A549 (cell line): ENCODE results near the gene SPSB1. TPM values are rescaled to one million over a fixed set of nuclear protein-coding genes. Genes with fewer than 3 reads are reported as not detected.
A peak's percentile ranks its signal among the peaks of the same experiment; 100 is the strongest.
"Not testable (repeated sequence)": the region's sequence is repeated elsewhere in the genome, so short reads cannot be mapped to it uniquely, and the experiment has no call there.

ENCODE experiments used
- ATAC-seq, 2 experiments: fragments of 200-7000 bp in 1 of 2; fragments of >200 bp in 1 of 2; cut with Nextera tagmentation in 1 of 2; cut with Tn5 transposase in 1 of 2; 3 replicates each; pipeline versions ENCODE4 v1.8.0 to v1.9.1; 2018 to 2020; ENCODE audit warnings: mild to moderate bottlenecking in 1 of 2, moderate library complexity in 1 of 2
- CTCF ChIA-PET: fragments of 300-600 bp; sonication (Branson Sonifier 250); formaldehyde crosslinking; extraction: SDS; loops from one replicate; lab custom pipeline; 2021; ENCODE audit warnings: antibody characterized with exemption, inconsistent platforms; lab: Yijun Ruan, JAX
- POLR2A ChIA-PET: fragments of 350-600 bp; formaldehyde crosslinking; extraction: SDS; loops from one replicate; lab custom pipeline; 2021; ENCODE audit warnings: antibody characterized with exemption, inconsistent platforms; lab: Yijun Ruan, JAX
- DNase-seq, 2 experiments: peaks; one replicate each; pipeline versions ENCODE4 v3.0.0 to v3.0.0-alpha.2; 2011 to 2016; ENCODE audit warnings: low read depth in 1 of 2, low spot score in 1 of 2
- FAIRE-seq: peaks from 2 replicates; lab custom pipeline; 2011; peaks lifted over from hg19 to GRCh38; lab: Jason Lieb, UNC
- H3K27ac ChIP-seq, 2 experiments: fragments of >200 bp; sonication (Bioruptor Twin); formaldehyde crosslinking; 3 replicates each; pipeline ENCODE4 v1.5.1; 2016 to 2017
- H3K4me1 ChIP-seq: fragments of >200 bp; sonication (Bioruptor Twin); formaldehyde crosslinking; 3 replicates; pipeline ENCODE4 v1.6.1; 2016
- H3K4me2 ChIP-seq: fragments of >200 bp; sonication (Bioruptor Twin); formaldehyde crosslinking; 3 replicates; pipeline ENCODE4 v1.6.1; 2016
- H3K4me3 ChIP-seq: fragments of >200 bp; sonication (Bioruptor Twin); formaldehyde crosslinking; 3 replicates; pipeline ENCODE4 v1.5.1; 2016
- H3K9me3 ChIP-seq: fragments of >200 bp; sonication (Bioruptor Twin); formaldehyde crosslinking; 3 replicates; pipeline ENCODE4 v1.6.1; 2016
- CEBPB ChIP-seq, 2 experiments: fragments of >200 bp in 1 of 2; sonication (Bioruptor Twin) in 1 of 2; formaldehyde crosslinking in 1 of 2; IDR thresholded peaks; 2 replicates each; pipeline ENCODE4 v1.6.1; 2012 to 2016
- CHD4 ChIP-seq: fragments of 200-600 bp; sonication (generic); IDR thresholded peaks from 2 replicates; pipeline ENCODE4 v1.6.1; 2016; ENCODE audit warnings: antibody characterized with exemption, mild to moderate bottlenecking, borderline replicate concordance
- CTCF ChIP-seq: fragments of >200 bp; sonication (Bioruptor Twin); formaldehyde crosslinking; IDR thresholded peaks from 3 replicates; pipeline ENCODE4 v1.5.1; 2016
- EHMT2 ChIP-seq: fragments of 200-600 bp; sonication (generic); IDR thresholded peaks from 2 replicates; pipeline ENCODE4 v1.6.1; 2016; ENCODE audit warnings: antibody characterized with exemption, low read depth, mild to moderate bottlenecking, moderate library complexity
- EP300 ChIP-seq, 2 experiments: fragments of >200 bp; sonication (Bioruptor Twin); formaldehyde crosslinking; IDR thresholded peaks; 2 replicates in 1 of 2; 3 replicates in 1 of 2; pipeline ENCODE4 v1.6.1; 2016 to 2017
- ESRRA ChIP-seq: fragments of 150-350 bp; IDR thresholded peaks from 2 replicates; pipeline ENCODE4 v1.6.1; 2014; ENCODE audit warnings: mild to moderate bottlenecking, low read length, borderline replicate concordance
- FOSB ChIP-seq: fragments of 250-450 bp; sonication (Bioruptor Pico); IDR thresholded peaks from 2 replicates; pipeline ENCODE4 v1.5.0; 2020; ENCODE audit warnings: mild to moderate bottlenecking, moderate library complexity
- GATA3 ChIP-seq: IDR thresholded peaks from 2 replicates; pipeline ENCODE4 v1.6.1; 2012; ENCODE audit warnings: borderline replicate concordance
- HES2 ChIP-seq: fragments of >200 bp; sonication (Bioruptor Twin); formaldehyde crosslinking; IDR thresholded peaks from 2 replicates; pipeline ENCODE4 v1.6.1; 2016
- HEYL ChIP-seq: fragments of 250-450 bp; sonication (Bioruptor Pico); IDR thresholded peaks from 2 replicates; pipeline ENCODE4 v1.8.0; 2021; ENCODE audit warnings: mild to moderate bottlenecking, moderate library complexity
- HOXB13 ChIP-seq: fragments of 250-450 bp; sonication (Bioruptor Pico); IDR thresholded peaks from 2 replicates; pipeline ENCODE4 v1.5.0; 2020; ENCODE audit warnings: low read depth, mild to moderate bottlenecking, moderate library complexity
- HOXB5 ChIP-seq: fragments of 250-450 bp; sonication (Bioruptor Pico); IDR thresholded peaks from 2 replicates; pipeline ENCODE4 v1.5.0; 2020; ENCODE audit warnings: mild to moderate bottlenecking, moderate library complexity
- JUNB ChIP-seq: fragments of >200 bp; sonication (Bioruptor Twin); formaldehyde crosslinking; IDR thresholded peaks from 2 replicates; pipeline ENCODE4 v1.6.1; 2016
- KDM1A ChIP-seq: fragments of 200-600 bp; sonication (generic); IDR thresholded peaks from 2 replicates; pipeline ENCODE4 v1.6.1; 2016; ENCODE audit warnings: low read depth, mild to moderate bottlenecking
- MAZ ChIP-seq: fragments of 150-350 bp; IDR thresholded peaks from 2 replicates; pipeline ENCODE4 v1.6.1; 2014; ENCODE audit warnings: antibody characterized with exemption, low read depth, low read length, borderline replicate concordance
- MYC ChIP-seq: IDR thresholded peaks from 2 replicates; pipeline ENCODE4 v1.6.1; 2012; ENCODE audit warnings: mild to moderate bottlenecking, inconsistent platforms, low read length, improper control_type of control experiment, borderline replicate concordance
- NPAS2 ChIP-seq: fragments of 250-450 bp; sonication (Bioruptor Pico); IDR thresholded peaks from 2 replicates; pipeline ENCODE4 v1.8.0; 2022; ENCODE audit warnings: mild to moderate bottlenecking, moderate library complexity, borderline replicate concordance
- RFX5 ChIP-seq: fragments of 450-650 bp; IDR thresholded peaks from 2 replicates; pipeline ENCODE4 v1.7.1; 2014; ENCODE audit warnings: antibody characterized with exemption, mild to moderate bottlenecking, moderate library complexity
- RNF2 ChIP-seq: fragments of 200-600 bp; sonication (generic); IDR thresholded peaks from 2 replicates; pipeline ENCODE4 v1.6.1; 2016; ENCODE audit warnings: low read depth, mild to moderate bottlenecking, antibody characterized with exemption, moderate library complexity, borderline replicate concordance
- SMC3 ChIP-seq: fragments of >200 bp; sonication (Bioruptor Twin); formaldehyde crosslinking; IDR thresholded peaks from 3 replicates; pipeline ENCODE4 v1.6.1; 2018; ENCODE audit warnings: inconsistent platforms
- TFCP2L1 ChIP-seq: fragments of 250-450 bp; sonication (Bioruptor Pico); IDR thresholded peaks from 2 replicates; pipeline ENCODE4 v1.5.0; 2021; ENCODE audit warnings: mild to moderate bottlenecking
- ZNF302 ChIP-seq: fragments of 250-450 bp; sonication (Bioruptor Pico); IDR thresholded peaks from 2 replicates; pipeline ENCODE4 v1.9.0; 2021; ENCODE audit warnings: inconsistent platforms, mild to moderate bottlenecking, moderate library complexity
- WGBS: methylation state at CpG from one replicate; pipeline ENCODE4 v1.1.6; 2017; ENCODE audit errors: missing lambda C conversion rate; 5-methylcytosine and 5-hydroxymethylcytosine counted together
- polyA plus RNA-seq, 4 experiments: library from polyadenylated mRNA; depleted of rRNA in 3 of 4; stranded (reverse); fragments of >200 nt; fragmentation: RNase III in 1 of 4; extraction: RNeasy Plus Mini Kit Qiagen cat#74134 plus additional on column Dnase treatment in 1 of 4; gene quantifications; 2 replicates in 3 of 4; 3 replicates in 1 of 4; pipeline ENCODE4 v1.2.3, GENCODE V29; 2011 to 2017
- TF ChIP-seq, protein P1 (sequence below): fragments of 450-650 bp; IDR thresholded peaks from 2 replicates; pipeline ENCODE4 v1.6.1; 2014; ENCODE audit warnings: antibody characterized with exemption
- TF ChIP-seq, protein P2 (sequence below): IDR thresholded peaks from 2 replicates; pipeline ENCODE4 v1.6.1; 2012
- TF ChIP-seq, protein P3 (sequence below): fragments of 150-350 bp; IDR thresholded peaks from 2 replicates; pipeline ENCODE4 v1.6.1; 2014; ENCODE audit warnings: low read depth, mild to moderate bottlenecking, low read length

Gene SPSB1
- polyA plus RNA-seq, 2 of the 4 experiments (the other 2 are of a cell fraction), result 22.3 to 23.7 TPM

GRCh38 chr1:9382643-9383491, 90.2 kb downstream of the SPSB1 start (continued):
- TF ChIP-seq, protein P1, sequence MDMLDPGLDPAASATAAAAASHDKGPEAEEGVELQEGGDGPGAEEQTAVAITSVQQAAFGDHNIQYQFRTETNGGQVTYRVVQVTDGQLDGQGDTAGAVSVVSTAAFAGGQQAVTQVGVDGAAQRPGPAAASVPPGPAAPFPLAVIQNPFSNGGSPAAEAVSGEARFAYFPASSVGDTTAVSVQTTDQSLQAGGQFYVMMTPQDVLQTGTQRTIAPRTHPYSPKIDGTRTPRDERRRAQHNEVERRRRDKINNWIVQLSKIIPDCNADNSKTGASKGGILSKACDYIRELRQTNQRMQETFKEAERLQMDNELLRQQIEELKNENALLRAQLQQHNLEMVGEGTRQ, result no peak

DNA sequence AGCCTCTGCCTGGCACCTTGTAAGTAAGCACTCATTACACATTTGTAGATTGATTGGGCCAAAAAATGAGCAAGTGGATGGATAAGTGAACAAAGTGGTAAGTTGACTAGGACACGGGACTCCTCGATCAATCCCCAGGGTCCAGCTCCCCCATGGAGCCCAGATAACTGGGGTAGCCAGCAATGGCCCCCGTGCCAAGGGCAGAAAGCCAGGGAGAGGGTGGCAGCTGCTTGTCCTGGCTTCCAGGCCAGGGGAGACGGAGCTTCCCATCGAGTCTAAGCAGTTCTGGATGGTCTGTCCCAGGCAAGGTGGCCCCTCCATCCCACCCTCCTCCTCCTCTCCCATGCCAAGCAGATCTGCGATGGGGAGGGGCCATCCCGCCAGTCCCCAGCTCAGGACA, 91.4 kb downstream of the SPSB1 start:
- H3K9me3 ChIP-seq, result no peaks in the 10 kb centered on the region
- no peak for ATAC-seq
- DNase-seq, result no peak
- peaks cover 32% of the 10 kb centered on the region for H3K4me1 ChIP-seq
- FAIRE-seq, result no peak
- TF ChIP-seq CTCF (no peak), RNF2 (no peak), NPAS2 (no peak), RFX5 (no peak), GATA3 (no peak), HEYL (CRISPR knock-in tag) (no peak), EHMT2 (no peak), TFCP2L1 (CRISPR knock-in tag) (no peak), MYC (no peak), EP300 (IDR thresholded peaks at IDR 0.05) (no peak), HOXB5 (CRISPR knock-in tag) (no peak), KDM1A (no peak), MAZ (no peak), HOXB13 (CRISPR knock-in tag) (no peak), FOSB (CRISPR knock-in tag) (no peak), SMC3 (no peak)
- TF ChIP-seq, protein P1, result no peak
- TF ChIP-seq, protein P2, sequence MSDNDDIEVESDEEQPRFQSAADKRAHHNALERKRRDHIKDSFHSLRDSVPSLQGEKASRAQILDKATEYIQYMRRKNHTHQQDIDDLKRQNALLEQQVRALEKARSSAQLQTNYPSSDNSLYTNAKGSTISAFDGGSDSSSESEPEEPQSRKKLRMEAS, result no peak
- ChIA-PET POLR2A (no interaction called here), CTCF (interaction anchor here (1.5 kb wide), 1 partner anchor 12 kb away, joined by 4 read pairs; no protein-coding TSS in a partner anchor)
- peak overlapping the region; percentile 48 to 91; a peak in 5 of 6 replicates for H3K27ac ChIP-seq
- no peak overlapping the region for H3K4me3 ChIP-seq
- 95% methylated on average over 4 of the region's 7 CpGs for WGBS
- no peak overlapping the region for H3K4me2 ChIP-seq

DNA sequence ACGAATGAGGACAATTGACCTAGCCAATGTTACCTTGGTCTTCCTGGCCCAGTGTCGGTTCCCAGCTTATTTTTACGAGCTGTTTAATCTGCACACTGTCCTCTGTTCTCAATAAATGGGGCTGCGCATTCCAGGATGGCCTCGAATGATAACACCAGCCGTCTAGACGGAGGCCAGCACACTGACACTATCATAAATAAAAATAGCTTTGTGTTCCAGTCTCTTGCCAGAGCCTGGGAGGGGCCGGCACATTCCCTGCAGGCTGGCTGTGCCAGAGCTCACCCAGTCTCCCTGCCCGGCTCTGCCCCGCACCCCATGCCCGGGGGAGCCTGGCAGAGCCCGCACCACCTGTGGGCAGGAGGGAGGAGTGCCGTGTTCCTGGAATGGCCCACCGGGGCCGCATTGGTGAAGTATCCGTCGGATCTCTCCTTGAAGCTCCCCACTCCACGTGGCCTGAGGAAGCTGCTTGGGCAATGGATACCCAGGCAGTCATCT, 92.1 kb downstream of the SPSB1 start:
- FAIRE-seq, result no peak
- TF ChIP-seq ZNF302 (no peak), EHMT2 (no peak), ESRRA (no peak), HES2 (no peak), CEBPB (IDR thresholded peaks at IDR 0.05) (no peak), HOXB5 (CRISPR knock-in tag) (no peak), JUNB (no peak), CHD4 (no peak)
- TF ChIP-seq, protein P3, sequence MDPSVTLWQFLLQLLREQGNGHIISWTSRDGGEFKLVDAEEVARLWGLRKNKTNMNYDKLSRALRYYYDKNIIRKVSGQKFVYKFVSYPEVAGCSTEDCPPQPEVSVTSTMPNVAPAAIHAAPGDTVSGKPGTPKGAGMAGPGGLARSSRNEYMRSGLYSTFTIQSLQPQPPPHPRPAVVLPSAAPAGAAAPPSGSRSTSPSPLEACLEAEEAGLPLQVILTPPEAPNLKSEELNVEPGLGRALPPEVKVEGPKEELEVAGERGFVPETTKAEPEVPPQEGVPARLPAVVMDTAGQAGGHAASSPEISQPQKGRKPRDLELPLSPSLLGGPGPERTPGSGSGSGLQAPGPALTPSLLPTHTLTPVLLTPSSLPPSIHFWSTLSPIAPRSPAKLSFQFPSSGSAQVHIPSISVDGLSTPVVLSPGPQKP, result no peak

DNA sequence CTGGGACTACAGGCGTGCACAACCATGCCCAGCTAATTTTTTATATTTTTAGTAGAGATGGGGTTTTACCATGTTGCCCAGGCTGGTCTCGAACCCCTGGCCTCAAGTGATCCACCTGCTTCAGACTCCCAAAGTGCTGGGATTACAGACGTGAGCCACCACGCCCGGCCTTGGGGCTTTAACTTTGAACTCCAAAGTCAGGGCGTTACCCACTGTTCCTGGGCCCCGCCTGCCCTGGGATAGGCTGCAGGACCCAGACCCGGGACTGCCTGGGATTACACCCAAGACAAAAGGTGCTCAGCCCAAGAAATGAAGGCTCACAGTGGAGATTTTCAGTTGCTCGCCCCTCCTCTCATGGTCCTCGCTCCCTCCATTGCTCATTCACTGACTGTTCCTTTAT, 92.7 kb downstream of the SPSB1 start:
- POLR2A ChIA-PET, DNase-seq, H3K4me3 ChIP-seq, FAIRE-seq, H3K4me2 ChIP-seq, H3K9me3 ChIP-seq, ATAC-seq: not testable (repeated sequence)
- 95% methylated on average over 5 of the region's 10 CpGs for WGBS
- H3K27ac ChIP-seq, result peak overlapping the region; percentile 48 to 91; a peak in 5 of 6 replicates
- CTCF ChIA-PET, result interaction anchor here (0.8 to 1.8 kb wide), 4 partner anchors 10 to 71 kb away, joined by 3 to 4 read pairs (median 4); no protein-coding TSS in a partner anchor
- H3K4me1 ChIP-seq, result peaks cover 34% of the 10 kb centered on the region

More for the DNA sequence above, 92.1 kb downstream of the SPSB1 start:
- Histone ChIP-seq H3K9me3 (no peaks in the 10 kb centered on the region), H3K4me3 (no peak overlapping the region), H3K4me1 (peaks cover 34% of the 10 kb centered on the region), H3K4me2 (peak overlapping the region; percentile 25; the same call in 1 of the 3 replicates), H3K27ac (peak overlapping the region; percentile 48 to 91; a peak in 5 of 6 replicates)
- ATAC-seq (peak in 1 of 2 experiments; percentile 31; a peak in 3 of 6 replicates), DNase-seq (peak in 1 of 2 experiments; percentile 48)
- 64% methylated on average over 17 of the region's 18 CpGs for WGBS
- CTCF ChIA-PET, result interaction anchor here (0.8 to 1.8 kb wide), 5 partner anchors 9 to 71 kb away, joined by 3 to 4 read pairs (median 4); no protein-coding TSS in a partner anchor
- POLR2A ChIA-PET, result no interaction called here
